Amniotic epithelial cell (primary cell): ENCODE data around the gene HELT.
"Not testable (repeated sequence)": the region's sequence is repeated elsewhere in the genome, so short reads cannot be mapped to it uniquely, and the experiment has no call there.

Source experiments
- DNase-seq: peaks from one replicate; pipeline ENCODE4 v3.0.0-alpha.2; 2010; ENCODE audit warnings: low read depth

HELT gene

GRCh38 chr4:185036019-185036418 lies 17.7 kb downstream of the HELT start:
- DNase-seq, result no peak

- DNase-seq, result no peak
Observed at GRCh38 chr4:185036842-185037241, 18.6 kb downstream of the HELT start.

GRCh38 chr4:185039508-185040273 lies 21.4 kb downstream of the HELT start:
- peak; percentile 60 for DNase-seq

- DNase-seq, result no peak
Observed at GRCh38 chr4:185040523-185040922, 22.2 kb downstream of the HELT start.

GRCh38 chr4:185050286-185050685 lies 32.0 kb downstream of the HELT start:
- DNase-seq, result not testable (repeated sequence)

- DNase-seq, result not testable (repeated sequence)
Observed at GRCh38 chr4:185051283-185051682, 33.0 kb downstream of the HELT start.

- no peak for DNase-seq
Observed at GRCh38 chr4:185053746-185054145, 35.5 kb downstream of the HELT start.

GRCh38 chr4:185054272-185054671 lies 36.0 kb downstream of the HELT start:
- DNase-seq, result no peak

GRCh38 chr4:185054886-185055285 lies 36.6 kb downstream of the HELT start:
- DNase-seq, result no peak

GRCh38 chr4:185061610-185062009 lies 43.3 kb downstream of the HELT start:
- DNase-seq, result no peak

GRCh38 chr4:185062606-185063005 lies 44.3 kb downstream of the HELT start:
- no peak for DNase-seq

- DNase-seq, result no peak
Observed at GRCh38 chr4:185066179-185066578, 47.9 kb downstream of the HELT start.

- DNase-seq, result no peak
Observed at GRCh38 chr4:185068837-185069236, 50.5 kb downstream of the HELT start.
